Measurements from ENCODE around the gene KRT33B. TPM values are rescaled to one million over a fixed set of nuclear protein-coding genes. Genes with fewer than 3 reads are reported as not detected.

KRT33B gene
- total RNA-seq, 1 experiment from 2014 or later: not detected

DNA sequence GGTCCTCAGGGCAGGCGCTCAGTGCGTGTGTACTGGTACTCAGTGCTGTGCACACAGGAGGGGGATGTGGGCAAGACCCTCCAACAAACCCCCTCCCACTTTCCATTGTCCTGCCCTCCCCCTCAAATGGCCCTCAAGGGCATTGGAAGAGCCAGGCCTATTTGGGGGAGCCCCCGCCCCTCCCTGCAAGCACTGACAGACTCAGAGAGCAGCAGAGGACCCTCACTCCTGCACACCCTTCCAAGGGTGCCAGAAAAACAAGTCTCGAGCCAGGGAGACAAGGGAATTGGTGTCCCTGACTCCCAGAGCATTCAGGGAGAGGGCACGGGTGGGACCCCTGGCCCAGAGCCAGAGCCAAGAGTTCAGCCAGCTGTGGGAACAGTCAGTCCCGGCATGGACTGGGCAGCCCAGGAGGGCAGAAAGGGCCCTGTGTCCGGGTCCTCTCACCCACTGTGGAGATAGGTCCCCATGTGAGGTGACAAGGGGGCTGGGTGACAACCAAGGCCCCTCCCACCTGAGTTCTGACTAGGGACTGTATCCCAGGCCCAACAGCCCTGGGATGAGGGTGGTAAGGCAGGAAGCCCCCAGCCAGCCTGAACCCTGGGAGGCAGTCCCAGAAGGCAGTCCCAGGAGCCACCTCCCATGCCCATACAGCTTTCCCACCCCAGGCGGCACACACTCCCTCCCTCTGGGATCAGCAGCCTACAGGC, 42.0 kb downstream of the KRT33B start:
- TF ChIP-seq CBFB (CRISPR knock-in tag; IDR thresholded peaks at IDR 0.05; ENCODE audit: low read depth) (no peak), JAZF1 (CRISPR knock-in tag; IDR thresholded peaks at IDR 0.05) (no peak), HMGA2 (CRISPR knock-in tag; IDR thresholded peaks at IDR 0.05) (no peak), SP1 (CRISPR knock-in tag; conservative IDR thresholded peaks at IDR 0.05) (no peak), IRF2 (CRISPR knock-in tag; IDR thresholded peaks at IDR 0.05; ENCODE audit: borderline replicate concordance, low read depth) (no peak), MYBL2 (CRISPR knock-in tag; IDR thresholded peaks at IDR 0.05) (no peak), SMAD4 (CRISPR knock-in tag; IDR thresholded peaks at IDR 0.05) (no peak), NFE2L1 (CRISPR knock-in tag; IDR thresholded peaks at IDR 0.05) (no peak), NFYB (CRISPR knock-in tag; conservative IDR thresholded peaks at IDR 0.05; ENCODE audit: low read depth) (no peak), NR2C2 (CRISPR knock-in tag; IDR thresholded peaks at IDR 0.05) (no peak), PRRX2 (CRISPR knock-in tag; IDR thresholded peaks at IDR 0.05) (no peak), E2F5 (CRISPR knock-in tag; IDR thresholded peaks at IDR 0.05) (no peak)
- TF ChIP-seq, protein P1, sequence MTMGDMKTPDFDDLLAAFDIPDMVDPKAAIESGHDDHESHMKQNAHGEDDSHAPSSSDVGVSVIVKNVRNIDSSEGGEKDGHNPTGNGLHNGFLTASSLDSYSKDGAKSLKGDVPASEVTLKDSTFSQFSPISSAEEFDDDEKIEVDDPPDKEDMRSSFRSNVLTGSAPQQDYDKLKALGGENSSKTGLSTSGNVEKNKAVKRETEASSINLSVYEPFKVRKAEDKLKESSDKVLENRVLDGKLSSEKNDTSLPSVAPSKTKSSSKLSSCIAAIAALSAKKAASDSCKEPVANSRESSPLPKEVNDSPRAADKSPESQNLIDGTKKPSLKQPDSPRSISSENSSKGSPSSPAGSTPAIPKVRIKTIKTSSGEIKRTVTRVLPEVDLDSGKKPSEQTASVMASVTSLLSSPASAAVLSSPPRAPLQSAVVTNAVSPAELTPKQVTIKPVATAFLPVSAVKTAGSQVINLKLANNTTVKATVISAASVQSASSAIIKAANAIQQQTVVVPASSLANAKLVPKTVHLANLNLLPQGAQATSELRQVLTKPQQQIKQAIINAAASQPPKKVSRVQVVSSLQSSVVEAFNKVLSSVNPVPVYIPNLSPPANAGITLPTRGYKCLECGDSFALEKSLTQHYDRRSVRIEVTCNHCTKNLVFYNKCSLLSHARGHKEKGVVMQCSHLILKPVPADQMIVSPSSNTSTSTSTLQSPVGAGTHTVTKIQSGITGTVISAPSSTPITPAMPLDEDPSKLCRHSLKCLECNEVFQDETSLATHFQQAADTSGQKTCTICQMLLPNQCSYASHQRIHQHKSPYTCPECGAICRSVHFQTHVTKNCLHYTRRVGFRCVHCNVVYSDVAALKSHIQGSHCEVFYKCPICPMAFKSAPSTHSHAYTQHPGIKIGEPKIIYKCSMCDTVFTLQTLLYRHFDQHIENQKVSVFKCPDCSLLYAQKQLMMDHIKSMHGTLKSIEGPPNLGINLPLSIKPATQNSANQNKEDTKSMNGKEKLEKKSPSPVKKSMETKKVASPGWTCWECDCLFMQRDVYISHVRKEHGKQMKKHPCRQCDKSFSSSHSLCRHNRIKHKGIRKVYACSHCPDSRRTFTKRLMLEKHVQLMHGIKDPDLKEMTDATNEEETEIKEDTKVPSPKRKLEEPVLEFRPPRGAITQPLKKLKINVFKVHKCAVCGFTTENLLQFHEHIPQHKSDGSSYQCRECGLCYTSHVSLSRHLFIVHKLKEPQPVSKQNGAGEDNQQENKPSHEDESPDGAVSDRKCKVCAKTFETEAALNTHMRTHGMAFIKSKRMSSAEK (CRISPR knock-in tag; IDR thresholded peaks at IDR 0.05; ENCODE audit: borderline replicate concordance): no peak
- TF ChIP-seq, protein P2, sequence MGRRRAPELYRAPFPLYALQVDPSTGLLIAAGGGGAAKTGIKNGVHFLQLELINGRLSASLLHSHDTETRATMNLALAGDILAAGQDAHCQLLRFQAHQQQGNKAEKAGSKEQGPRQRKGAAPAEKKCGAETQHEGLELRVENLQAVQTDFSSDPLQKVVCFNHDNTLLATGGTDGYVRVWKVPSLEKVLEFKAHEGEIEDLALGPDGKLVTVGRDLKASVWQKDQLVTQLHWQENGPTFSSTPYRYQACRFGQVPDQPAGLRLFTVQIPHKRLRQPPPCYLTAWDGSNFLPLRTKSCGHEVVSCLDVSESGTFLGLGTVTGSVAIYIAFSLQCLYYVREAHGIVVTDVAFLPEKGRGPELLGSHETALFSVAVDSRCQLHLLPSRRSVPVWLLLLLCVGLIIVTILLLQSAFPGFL (CRISPR knock-in tag; IDR thresholded peaks at IDR 0.05; ENCODE audit: borderline replicate concordance): no peak
- TF ChIP-seq, protein P3, sequence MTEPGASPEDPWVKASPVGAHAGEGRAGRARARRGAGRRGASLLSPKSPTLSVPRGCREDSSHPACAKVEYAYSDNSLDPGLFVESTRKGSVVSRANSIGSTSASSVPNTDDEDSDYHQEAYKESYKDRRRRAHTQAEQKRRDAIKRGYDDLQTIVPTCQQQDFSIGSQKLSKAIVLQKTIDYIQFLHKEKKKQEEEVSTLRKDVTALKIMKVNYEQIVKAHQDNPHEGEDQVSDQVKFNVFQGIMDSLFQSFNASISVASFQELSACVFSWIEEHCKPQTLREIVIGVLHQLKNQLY (CRISPR knock-in tag; IDR thresholded peaks at IDR 0.05): no peak
- no peak for DNase-seq (ENCODE audit: low spot score)
- H3K36me3 Mint-ChIP-seq: no peaks in the 10 kb centered on the region
- H3K27me3 Mint-ChIP-seq (ENCODE audit: low read depth): no peaks in the 10 kb centered on the region
- no peaks in the 10 kb centered on the region for H3K9me3 Mint-ChIP-seq
- H3K4me1 Mint-ChIP-seq: 0 out of 2 replicates have a peak, but pooled peaks cover 3% of the 10 kb centered on the region
- H3K27ac Mint-ChIP-seq: no peak overlapping the region
- no peak for ATAC-seq
- H3K4me3 Mint-ChIP-seq: no peak overlapping the region
- ChIA-PET POLR2A (no interaction called here), CTCF (interaction anchor here (3.2 to 3.3 kb wide), 2 partner anchors 221 to 338 kb away, joined by 10 to 17 read pairs; no protein-coding TSS in a partner anchor)

DNA sequence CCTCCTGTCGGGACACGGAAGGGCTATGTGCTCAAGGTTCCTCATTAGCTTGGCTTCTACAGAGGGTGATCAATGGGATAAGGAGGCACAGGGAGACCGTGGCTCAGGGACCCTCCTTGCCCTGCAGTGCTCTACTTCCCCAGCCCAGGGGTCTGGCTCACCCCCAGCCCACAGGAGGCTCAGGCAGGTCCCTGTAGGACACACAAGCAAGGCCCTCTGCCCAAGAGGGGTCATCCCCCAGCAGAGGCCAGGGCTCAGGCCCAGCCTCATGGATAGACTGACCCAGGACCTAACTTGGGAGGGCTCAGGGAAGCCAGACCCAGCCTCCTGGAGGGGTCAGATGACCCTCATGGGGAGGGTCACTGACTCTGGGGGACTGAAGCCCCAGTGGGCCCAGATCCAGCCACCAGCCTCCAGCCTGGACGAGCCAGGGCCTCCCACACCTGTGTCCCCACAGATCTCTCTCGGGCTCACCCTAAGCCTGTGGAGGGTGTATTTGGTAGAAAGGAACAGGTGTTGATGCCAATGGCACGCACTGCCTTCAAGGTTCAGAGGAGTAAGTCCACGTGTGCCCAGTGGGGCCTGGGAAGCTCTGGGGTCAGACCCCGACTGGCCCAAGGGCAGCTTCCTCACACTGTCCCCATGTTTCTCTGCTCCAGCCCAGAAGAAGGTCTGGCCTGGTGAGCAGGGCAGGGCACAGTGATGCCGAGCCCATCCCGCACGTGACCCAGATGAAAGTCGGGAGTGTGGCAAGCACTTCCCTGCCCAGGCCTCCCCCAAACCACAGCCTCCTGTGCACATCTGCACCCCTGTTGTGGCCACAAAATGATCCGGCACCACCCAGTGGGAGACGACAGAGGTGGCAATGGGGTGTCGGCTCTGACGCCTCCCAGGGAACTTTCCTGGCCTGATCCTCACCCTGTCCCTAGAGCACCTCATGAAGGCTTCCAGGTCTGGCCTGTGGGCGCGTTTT, 43.2 kb downstream of the KRT33B start:
- Mint-ChIP-seq H3K4me1 (0 out of 2 replicates have a peak, but pooled peaks cover 3% of the 10 kb centered on the region), H3K27ac (no peak overlapping the region), H3K9me3 (no peaks in the 10 kb centered on the region), H3K4me3 (no peak overlapping the region), H3K36me3 (no peaks in the 10 kb centered on the region), H3K27me3 (ENCODE audit: low read depth) (no peaks in the 10 kb centered on the region)
- TF ChIP-seq GABPB1 (CRISPR knock-in tag; IDR thresholded peaks at IDR 0.05): no peak
- TF ChIP-seq ZNF219 (CRISPR knock-in tag; IDR thresholded peaks at IDR 0.05; ENCODE audit: borderline replicate concordance): no peak
- TF ChIP-seq, protein P4, sequence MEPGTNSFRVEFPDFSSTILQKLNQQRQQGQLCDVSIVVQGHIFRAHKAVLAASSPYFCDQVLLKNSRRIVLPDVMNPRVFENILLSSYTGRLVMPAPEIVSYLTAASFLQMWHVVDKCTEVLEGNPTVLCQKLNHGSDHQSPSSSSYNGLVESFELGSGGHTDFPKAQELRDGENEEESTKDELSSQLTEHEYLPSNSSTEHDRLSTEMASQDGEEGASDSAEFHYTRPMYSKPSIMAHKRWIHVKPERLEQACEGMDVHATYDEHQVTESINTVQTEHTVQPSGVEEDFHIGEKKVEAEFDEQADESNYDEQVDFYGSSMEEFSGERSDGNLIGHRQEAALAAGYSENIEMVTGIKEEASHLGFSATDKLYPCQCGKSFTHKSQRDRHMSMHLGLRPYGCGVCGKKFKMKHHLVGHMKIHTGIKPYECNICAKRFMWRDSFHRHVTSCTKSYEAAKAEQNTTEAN (CRISPR knock-in tag; IDR thresholded peaks at IDR 0.05): no peak
- no peak for DNase-seq (ENCODE audit: low spot score)
- ATAC-seq: no peak
- POLR2A ChIA-PET: no interaction called here
- CTCF ChIA-PET: no interaction called here

Measured in WTC11 (cell line).